Panc1 (cell line): Measurements from ENCODE around the gene NOS1AP. TPM values are rescaled to one million over a fixed set of nuclear protein-coding genes. Genes with fewer than 3 reads are reported as not detected.

Experiments
- ATAC-seq: fragments of 200-7000 bp; cut with Tn5 transposase; 2 replicates; pipeline ENCODE4 v1.9.1; 2020; ENCODE audit warnings: mild to moderate bottlenecking, moderate library complexity
- BruUV-seq: library from RNA; stranded (reverse); fragments of 400-500 nt; replicated peaks from 2 replicates; lab custom pipeline; 2021; lab: Mats Ljungman, UMichigan
- CTCF ChIA-PET: fragments of 300-600 bp; sonication (Branson Sonifier 250); formaldehyde crosslinking; loops from one replicate; lab custom pipeline; 2022; ENCODE audit warnings: antibody characterized with exemption; lab: Charles Lee
- POLR2A ChIA-PET: fragments of 300-600 bp; sonication (Branson Sonifier 250); formaldehyde crosslinking; loops from one replicate; lab custom pipeline; 2022; ENCODE audit warnings: antibody characterized with exemption; lab: Charles Lee
- DNase-seq: peaks from one replicate; pipeline ENCODE4 v3.0.0-alpha.2; 2010; ENCODE audit warnings: low read depth, low spot score
- H3K27ac ChIP-seq: 2 replicates; pipeline ENCODE4 v1.5.1; 2011; ENCODE audit warnings: mild to moderate bottlenecking, low read length, inconsistent platforms
- H3K27me3 ChIP-seq: fragments of 200-500 bp; sonication (Bioruptor generic); 2 replicates; pipeline ENCODE4 v1.6.0; 2014; ENCODE audit warnings: low read length, inconsistent platforms; ENCODE audit not compliant: control insufficient read depth, insufficient read depth
- H3K36me3 ChIP-seq: fragments of 200-500 bp; sonication (Bioruptor generic); 2 replicates; pipeline ENCODE4 v1.5.1; 2014; ENCODE audit warnings: inconsistent platforms, mild to moderate bottlenecking, low read length, moderate library complexity; ENCODE audit not compliant: control insufficient read depth, insufficient read depth
- H3K4me1 ChIP-seq: 2 replicates; pipeline ENCODE4 v1.5.1; 2011; ENCODE audit warnings: inconsistent platforms, mild to moderate bottlenecking, low read length, moderate library complexity; ENCODE audit not compliant: control insufficient read depth, insufficient read depth
- H3K4me3 ChIP-seq, 2 experiments: 2 replicates each; pipeline ENCODE4 v1.5.1; 2011 to 2012; ENCODE audit warnings: low read depth in 2 of 2, low read length in 2 of 2, mild to moderate bottlenecking in 2 of 2, inconsistent platforms in 1 of 2, moderate library complexity in 1 of 2
- H3K9me3 ChIP-seq: fragments of 200-500 bp; sonication (Bioruptor generic); 2 replicates; pipeline ENCODE4 v1.5.1; 2014; ENCODE audit warnings: low read depth, mild to moderate bottlenecking, inconsistent platforms, low read length, moderate library complexity; ENCODE audit not compliant: control insufficient read depth, insufficient read depth
- POLR2AphosphoS5 ChIP-seq: IDR thresholded peaks from 2 replicates; pipeline ENCODE4 v1.6.1; 2012; ENCODE audit warnings: mild to moderate bottlenecking, low read depth, low read length, moderate library complexity
- SIN3A ChIP-seq: IDR thresholded peaks from 2 replicates; pipeline ENCODE4 v1.6.1; 2012; ENCODE audit warnings: low read depth, mild to moderate bottlenecking, low read length, moderate library complexity, borderline replicate concordance; ENCODE audit not compliant: insufficient read depth
- TCF7L2 ChIP-seq: IDR thresholded peaks from 2 replicates; pipeline ENCODE4 v1.6.1; 2011; ENCODE audit warnings: mild to moderate bottlenecking, low read depth, low read length, inconsistent platforms
- in situ Hi-C: cut with HindIII; loops from 2 replicates; pipeline ENCODE4 v1.10.0; 2016; ENCODE audit warnings: low sequenced_read_pairs, low pct_unique_long_range_greater_than_20kb
- intact Hi-C: fragments of 100-400 bp; cut with micrococcal nuclease; formaldehyde crosslinking; loops from one replicate; pipeline ENCODE4 v1.10.0; 2022; ENCODE audit not compliant: unreplicated experiment
- total RNA-seq: library from RNA; stranded (reverse); gene quantifications from one replicate; pipeline ENCODE4 v1.2.1, GENCODE V29; 2021; ENCODE audit not compliant: unreplicated experiment
- TF ChIP-seq, protein P1 (sequence below), 2 experiments: IDR thresholded peaks; 2 replicates each; pipeline ENCODE4 v1.6.1; 2011 to 2012; ENCODE audit warnings: low read depth in 2 of 2, control low read depth in 1 of 2, low read length in 1 of 2, mild to moderate bottlenecking in 1 of 2, moderate library complexity in 1 of 2; ENCODE audit not compliant: insufficient read depth in 1 of 2
- TF ChIP-seq, protein P2 (sequence below): fragments of 450-650 bp; IDR thresholded peaks from 2 replicates; pipeline ENCODE4 v1.5.1; 2017; ENCODE audit warnings: mild to moderate bottlenecking

The NOS1AP gene
- total RNA-seq, 1 experiment from 2014 or later: 27.9 TPM

GRCh38 chr1:162359523-162360236 is 290.2 kb downstream of the NOS1AP start:
- no peaks in the 10 kb centered on the region for H3K9me3 ChIP-seq
- in situ Hi-C loops (no loop called here), intact Hi-C loops (no loop called here)
- ATAC-seq (no peak), DNase-seq (no peak)
- BruUV-seq: no TSS peak
- H3K4me1 ChIP-seq: no peaks in the 10 kb centered on the region
- no peaks in the 10 kb centered on the region for H3K27me3 ChIP-seq
- ChIA-PET CTCF (no interaction called here), POLR2A (no interaction called here)
- TF ChIP-seq TCF7L2 (no peak), SIN3A (no peak), POLR2AphosphoS5 (no peak)
- TF ChIP-seq, protein P1, sequence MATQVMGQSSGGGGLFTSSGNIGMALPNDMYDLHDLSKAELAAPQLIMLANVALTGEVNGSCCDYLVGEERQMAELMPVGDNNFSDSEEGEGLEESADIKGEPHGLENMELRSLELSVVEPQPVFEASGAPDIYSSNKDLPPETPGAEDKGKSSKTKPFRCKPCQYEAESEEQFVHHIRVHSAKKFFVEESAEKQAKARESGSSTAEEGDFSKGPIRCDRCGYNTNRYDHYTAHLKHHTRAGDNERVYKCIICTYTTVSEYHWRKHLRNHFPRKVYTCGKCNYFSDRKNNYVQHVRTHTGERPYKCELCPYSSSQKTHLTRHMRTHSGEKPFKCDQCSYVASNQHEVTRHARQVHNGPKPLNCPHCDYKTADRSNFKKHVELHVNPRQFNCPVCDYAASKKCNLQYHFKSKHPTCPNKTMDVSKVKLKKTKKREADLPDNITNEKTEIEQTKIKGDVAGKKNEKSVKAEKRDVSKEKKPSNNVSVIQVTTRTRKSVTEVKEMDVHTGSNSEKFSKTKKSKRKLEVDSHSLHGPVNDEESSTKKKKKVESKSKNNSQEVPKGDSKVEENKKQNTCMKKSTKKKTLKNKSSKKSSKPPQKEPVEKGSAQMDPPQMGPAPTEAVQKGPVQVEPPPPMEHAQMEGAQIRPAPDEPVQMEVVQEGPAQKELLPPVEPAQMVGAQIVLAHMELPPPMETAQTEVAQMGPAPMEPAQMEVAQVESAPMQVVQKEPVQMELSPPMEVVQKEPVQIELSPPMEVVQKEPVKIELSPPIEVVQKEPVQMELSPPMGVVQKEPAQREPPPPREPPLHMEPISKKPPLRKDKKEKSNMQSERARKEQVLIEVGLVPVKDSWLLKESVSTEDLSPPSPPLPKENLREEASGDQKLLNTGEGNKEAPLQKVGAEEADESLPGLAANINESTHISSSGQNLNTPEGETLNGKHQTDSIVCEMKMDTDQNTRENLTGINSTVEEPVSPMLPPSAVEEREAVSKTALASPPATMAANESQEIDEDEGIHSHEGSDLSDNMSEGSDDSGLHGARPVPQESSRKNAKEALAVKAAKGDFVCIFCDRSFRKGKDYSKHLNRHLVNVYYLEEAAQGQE (IDR thresholded peaks at IDR 0.05; ENCODE audit: insufficient read depth in 1 of 2, low read depth in 2 of 2, low read length in 1 of 2): no peak
- TF ChIP-seq, protein P2, sequence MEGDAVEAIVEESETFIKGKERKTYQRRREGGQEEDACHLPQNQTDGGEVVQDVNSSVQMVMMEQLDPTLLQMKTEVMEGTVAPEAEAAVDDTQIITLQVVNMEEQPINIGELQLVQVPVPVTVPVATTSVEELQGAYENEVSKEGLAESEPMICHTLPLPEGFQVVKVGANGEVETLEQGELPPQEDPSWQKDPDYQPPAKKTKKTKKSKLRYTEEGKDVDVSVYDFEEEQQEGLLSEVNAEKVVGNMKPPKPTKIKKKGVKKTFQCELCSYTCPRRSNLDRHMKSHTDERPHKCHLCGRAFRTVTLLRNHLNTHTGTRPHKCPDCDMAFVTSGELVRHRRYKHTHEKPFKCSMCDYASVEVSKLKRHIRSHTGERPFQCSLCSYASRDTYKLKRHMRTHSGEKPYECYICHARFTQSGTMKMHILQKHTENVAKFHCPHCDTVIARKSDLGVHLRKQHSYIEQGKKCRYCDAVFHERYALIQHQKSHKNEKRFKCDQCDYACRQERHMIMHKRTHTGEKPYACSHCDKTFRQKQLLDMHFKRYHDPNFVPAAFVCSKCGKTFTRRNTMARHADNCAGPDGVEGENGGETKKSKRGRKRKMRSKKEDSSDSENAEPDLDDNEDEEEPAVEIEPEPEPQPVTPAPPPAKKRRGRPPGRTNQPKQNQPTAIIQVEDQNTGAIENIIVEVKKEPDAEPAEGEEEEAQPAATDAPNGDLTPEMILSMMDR: no peak
- peaks cover 4% of the 10 kb centered on the region; the same call in 1 of the 2 replicates for H3K36me3 ChIP-seq
- no peak overlapping the region for H3K27ac ChIP-seq
- H3K4me3 ChIP-seq: no peak overlapping the region

DNA sequence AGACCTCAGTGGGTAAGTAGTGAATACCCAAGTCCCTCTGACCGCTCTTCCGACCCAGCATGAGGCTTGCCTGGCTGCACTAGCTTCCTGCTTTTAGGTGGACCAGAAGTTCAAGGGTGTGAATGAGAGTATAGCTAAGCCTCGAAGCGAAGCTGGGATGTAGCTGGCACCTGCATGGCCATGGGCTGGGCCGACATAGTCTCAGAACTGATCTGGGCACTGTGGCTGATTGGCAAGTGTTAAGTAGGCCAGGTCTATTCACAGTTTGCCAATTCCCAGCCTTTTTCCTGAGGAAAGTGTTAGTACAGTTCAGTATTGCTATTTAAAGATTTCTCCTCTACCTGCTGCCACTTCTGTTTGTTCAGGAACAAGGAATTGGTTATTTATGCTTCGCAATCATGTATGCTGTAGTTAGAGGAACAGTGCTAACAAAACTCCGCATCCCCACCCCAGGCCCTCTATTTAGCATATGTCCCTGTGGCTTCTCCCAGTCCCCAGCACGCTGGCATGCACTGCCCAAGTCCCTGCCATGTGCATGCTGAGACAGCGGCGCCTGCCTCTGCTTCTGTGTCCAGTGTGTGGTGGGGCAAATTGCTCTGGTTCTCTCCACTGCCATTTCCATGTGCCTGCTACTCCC is 290.9 kb downstream of the NOS1AP start:
- CTCF ChIA-PET: no interaction called here

More for the DNA sequence above, 290.9 kb downstream of the NOS1AP start:
- no TSS peak for BruUV-seq
- Histone ChIP-seq H3K27ac (no peak overlapping the region), H3K4me1 (no peaks in the 10 kb centered on the region), H3K36me3 (peaks cover 4% of the 10 kb centered on the region; the same call in 1 of the 2 replicates), H3K9me3 (no peaks in the 10 kb centered on the region), H3K27me3 (no peaks in the 10 kb centered on the region), H3K4me3 (no peak overlapping the region)
- TF ChIP-seq, protein P1 (IDR thresholded peaks at IDR 0.05; ENCODE audit: insufficient read depth in 1 of 2, low read depth in 2 of 2, low read length in 1 of 2): no peak
- no peak for TF ChIP-seq POLR2AphosphoS5
- TF ChIP-seq, protein P2: no peak
- no peak for TF ChIP-seq TCF7L2
- TF ChIP-seq SIN3A: no peak
- intact Hi-C loops (no loop called here), in situ Hi-C loops (no loop called here)
- no peak for ATAC-seq
- DNase-seq: no peak
- POLR2A ChIA-PET: no interaction called here
